OCI-M2 (cell line): ENCODE measurements around the gene IGF1R.

Experiments
- DNase-seq: peaks from one replicate; lab custom pipeline; 2025; ENCODE audit not compliant: unreplicated experiment; lab: John Stamatoyannopoulos, UW

The IGF1R gene

DNA sequence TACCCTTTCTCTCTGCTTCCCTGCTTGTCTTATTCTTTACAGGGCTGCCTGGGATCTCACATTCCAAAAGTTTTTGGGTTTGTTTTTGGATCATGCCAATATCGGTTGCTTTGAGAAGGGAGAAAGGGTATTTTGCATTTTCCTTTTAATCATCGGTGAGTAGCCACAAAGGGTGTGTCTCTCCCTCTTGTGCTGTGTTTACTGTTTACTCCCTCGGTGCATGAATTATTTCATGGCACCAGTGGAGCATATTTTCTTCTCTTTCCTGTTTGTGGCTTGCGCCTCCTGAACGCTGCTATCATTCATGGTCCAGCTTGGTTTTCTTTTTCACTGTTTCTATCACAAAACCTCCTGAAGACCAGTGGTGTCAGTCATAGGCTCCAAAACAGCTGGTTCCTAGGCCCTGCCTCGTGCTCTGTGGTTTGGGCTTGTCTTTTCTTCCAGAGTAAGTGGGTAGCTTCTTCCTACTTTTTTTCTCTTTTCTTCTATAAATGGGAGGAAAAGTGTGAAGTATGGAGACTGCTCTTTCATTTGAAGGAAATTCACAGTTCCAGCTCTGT, 54.9 kb downstream of the IGF1R start:
- DNase-seq, result no peak

GRCh38 chr15:98705070-98705469, 56.7 kb downstream of the IGF1R start:
- DNase-seq, result no peak

DNA sequence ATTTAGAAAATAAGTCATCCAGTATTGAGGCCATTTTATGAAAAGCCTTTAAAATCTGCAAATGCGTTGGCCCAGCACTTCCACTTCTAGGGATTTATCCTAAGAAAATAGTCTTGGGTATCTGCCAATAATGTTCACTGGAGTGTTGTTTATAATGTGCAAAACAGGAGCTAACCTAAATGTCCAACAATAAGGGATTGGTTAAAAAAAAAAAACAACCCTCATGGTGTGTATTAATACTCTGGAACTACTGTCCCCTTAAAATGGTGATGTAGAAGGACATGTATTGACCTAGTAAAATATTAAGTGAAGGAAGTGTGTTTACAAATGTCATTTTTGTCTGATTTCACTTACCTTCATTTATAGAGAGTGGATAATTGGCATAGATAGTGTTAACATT, 58.0 kb downstream of the IGF1R start:
- DNase-seq, result no peak

- DNase-seq, result no peak
These were observed 58.6 kb downstream of the IGF1R start for GRCh38 chr15:98706986-98707385.

DNA sequence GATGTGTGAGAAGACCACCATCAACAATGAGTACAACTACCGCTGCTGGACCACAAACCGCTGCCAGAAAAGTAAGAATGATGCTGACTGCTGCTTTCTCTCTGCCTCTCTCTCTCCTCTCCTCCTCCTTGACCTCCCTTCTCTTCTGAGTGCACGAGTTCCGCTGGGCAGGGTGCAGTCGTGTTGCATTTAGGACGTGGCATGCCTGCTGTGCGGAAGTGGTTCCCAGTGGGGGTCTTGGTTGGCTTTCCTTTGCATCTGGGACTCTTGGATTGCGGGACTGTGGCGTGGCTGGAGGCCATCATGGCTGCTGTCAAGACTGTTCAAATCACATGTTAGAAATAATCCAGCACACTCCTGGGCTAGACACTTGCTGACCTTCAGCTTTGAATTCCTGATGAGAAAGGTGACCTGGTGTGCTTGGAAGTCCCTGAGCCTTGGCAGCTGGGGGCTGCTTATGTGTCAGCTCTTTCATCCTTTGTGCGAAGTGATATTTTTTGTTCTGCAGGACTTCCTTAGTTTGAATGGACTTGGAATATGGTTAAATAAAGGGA, 59.8 kb downstream of the IGF1R start:
- DNase-seq, result no peak

DNA sequence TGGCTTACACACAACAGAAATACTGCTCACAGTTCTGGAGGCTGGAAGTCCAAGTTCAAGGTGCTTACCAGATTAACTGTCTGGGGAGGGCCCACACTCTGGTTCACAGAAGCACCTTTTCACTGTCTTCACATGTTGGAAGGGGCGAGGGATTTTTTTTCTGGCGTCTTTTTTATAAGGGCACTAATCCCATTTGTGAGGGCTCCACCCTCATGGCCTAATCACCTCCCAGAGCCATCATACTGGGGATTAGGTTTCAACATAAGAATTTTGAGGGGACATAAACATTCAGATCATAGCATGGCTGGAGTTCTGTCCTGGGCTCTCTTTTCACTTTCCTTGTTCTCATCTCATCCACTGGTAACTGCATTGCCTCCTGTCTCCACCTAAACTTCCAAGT, 63.5 kb downstream of the IGF1R start:
- no peak for DNase-seq

GRCh38 chr15:98712845-98713584, 64.7 kb downstream of the IGF1R start:
- no peak for DNase-seq

GRCh38 chr15:98713585-98714001, 65.3 kb downstream of the IGF1R start:
- DNase-seq, result no peak

DNA sequence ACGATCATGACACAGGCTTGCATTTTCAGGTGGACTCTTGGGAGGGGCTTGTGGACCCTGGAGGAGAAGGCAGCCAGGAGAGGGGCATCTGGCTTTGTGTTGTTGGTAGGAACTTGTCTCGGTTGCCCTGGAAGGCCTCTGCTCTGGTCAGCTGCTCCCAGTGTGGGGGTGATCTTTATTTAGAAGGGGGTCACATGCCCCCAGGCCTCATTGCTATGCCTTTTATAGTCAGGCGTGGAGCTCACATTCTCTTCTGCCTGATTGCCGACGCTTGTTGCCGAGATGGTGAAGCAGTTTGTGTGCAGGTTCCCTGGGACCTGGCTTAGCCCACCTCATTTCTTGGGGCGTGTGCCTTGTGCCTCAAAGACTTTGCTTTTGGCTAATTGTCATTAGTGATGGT, 66.6 kb downstream of the IGF1R start:
- no peak for DNase-seq

DNA sequence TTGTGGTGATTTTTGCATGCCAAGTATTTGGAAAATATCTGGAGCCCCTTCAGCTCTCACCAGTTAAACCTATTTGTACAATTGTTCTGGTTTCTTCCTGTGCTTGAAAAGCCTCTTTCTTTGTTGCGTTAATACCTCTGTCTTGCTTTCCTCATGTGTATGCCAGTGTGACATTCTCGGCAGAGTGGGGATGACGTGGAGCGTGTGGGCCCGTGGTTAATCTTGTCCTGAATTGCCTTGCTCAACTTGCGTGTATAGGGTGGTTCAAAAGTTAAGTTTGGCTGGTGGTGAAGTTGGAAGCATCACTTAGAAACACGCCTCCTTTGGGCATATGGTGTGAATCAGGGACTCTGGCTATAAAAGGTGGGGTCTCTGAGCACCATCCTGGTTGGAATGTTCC, 67.1 kb downstream of the IGF1R start:
- no peak for DNase-seq

- no peak for DNase-seq
These were observed 67.6 kb downstream of the IGF1R start for GRCh38 chr15:98715890-98716443.

- DNase-seq, result no peak
These were observed 69.0 kb downstream of the IGF1R start for GRCh38 chr15:98717371-98717770.

- no peak for DNase-seq
These were observed 69.6 kb downstream of the IGF1R start for GRCh38 chr15:98717942-98718341.

GRCh38 chr15:98718426-98719136, 70.2 kb downstream of the IGF1R start:
- DNase-seq, result no peak

DNA sequence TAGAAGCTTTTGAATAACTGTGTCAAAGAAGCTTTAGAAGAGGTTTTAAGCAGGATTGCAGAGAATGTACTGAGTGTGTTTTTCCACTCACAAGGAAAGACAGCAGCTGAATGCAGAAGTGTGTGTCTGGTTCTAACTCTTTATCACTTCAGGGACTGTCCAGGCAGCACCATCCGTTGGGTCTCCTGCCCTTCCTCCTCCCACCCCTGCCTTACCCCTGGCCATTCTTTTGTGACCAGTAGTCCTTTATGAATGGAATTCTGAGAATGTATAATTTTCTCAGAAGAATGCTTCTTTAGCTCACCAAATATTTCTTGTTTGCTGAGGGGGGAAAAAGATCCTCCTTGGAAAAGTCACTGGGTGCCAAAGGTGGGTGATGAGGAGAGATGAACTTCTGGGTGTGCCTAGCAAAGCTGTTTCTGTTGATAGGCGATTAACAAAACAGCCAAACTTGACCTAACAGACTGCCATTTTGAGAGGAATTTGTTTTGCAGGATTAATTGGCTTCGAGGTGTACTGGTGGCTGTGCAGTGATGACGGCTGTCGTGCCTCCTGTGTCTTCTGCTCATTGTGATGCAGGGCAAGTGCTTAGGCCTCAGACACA, 70.9 kb downstream of the IGF1R start:
- DNase-seq, result no peak

DNA sequence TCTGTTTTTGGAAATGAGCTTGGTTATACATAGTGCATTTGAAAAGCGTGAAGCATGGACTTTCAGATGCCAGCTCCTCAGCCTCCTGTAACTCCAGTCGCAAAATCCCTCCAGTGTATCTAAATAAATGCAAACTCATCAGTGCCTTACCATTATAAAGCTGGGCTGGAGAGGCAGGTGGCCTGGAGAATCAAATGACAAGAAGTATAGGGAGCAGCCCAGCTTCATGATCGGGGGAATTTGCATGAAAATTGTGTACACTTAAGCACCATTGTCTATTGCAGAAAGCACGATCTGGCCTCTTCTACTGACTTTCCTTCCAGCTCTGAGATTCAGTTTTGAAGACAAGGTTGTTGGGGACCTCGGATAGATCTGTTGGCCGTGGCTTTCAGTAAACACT, 71.7 kb downstream of the IGF1R start:
- no peak for DNase-seq

GRCh38 chr15:98720577-98721565, 72.5 kb downstream of the IGF1R start:
- DNase-seq, result no peak

DNA sequence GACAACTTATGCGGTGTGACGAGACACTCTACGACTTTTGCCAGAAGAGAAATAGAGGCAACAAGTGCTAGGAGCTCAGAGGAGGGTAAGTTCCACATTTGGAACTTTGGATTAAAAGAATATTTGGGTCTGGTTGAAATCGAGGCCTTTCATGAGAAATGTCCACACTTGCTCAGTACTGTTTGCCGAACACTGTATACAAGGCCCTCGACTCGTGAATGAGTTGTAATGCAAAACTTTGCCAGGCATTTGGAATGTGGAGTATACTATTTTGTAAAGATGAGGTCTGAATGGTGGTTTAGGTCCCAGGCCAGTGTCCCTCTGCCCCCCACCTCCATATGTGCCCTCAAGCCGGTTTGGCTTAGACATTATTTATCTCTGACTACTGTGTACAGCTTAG, 73.9 kb downstream of the IGF1R start:
- no peak for DNase-seq

DNA sequence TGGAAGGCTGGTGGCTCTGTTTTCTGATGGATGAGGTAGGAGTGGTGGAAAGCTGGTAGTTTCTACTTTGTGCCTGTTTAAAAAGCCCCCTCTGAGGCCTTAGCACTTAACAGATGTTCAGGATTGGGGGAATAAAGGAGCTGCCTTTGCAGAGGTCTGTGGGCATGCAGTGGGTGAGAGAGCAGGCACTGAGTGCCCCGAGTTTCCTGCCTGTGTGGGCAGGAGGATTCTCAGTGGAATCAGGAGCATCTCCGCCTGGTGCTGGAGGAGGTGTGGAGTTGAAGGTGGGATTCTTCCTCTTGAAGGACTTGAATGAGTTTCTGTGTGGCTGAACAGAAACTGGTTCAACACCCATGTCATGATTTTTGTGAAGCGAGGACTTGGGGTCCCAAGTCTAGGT, 74.3 kb downstream of the IGF1R start:
- no peak for DNase-seq

GRCh38 chr15:98723195-98723594, 74.9 kb downstream of the IGF1R start:
- no peak for DNase-seq
